Cardiac fibroblast (primary cell): ENCODE measurements around the gene KIDINS220.
A peak's percentile ranks its signal among the peaks of the same experiment; 100 is the strongest.

Experiments used
- DNase-seq, 2 donors: peaks; one replicate each; pipeline versions ENCODE4 v3.0.0 to v3.0.0-alpha.2; 2010; ENCODE audit warnings: low read depth in 2 of 2
- H3K4me3 ChIP-seq, 2 donors: replicated peaks in 1 of 2; 1 replicate in 1 of 2; 2 replicates in 1 of 2; pipeline ENCODE4 v1.5.1; 2011; ENCODE audit warnings: low read depth in 2 of 2, low read length in 2 of 2, mild to moderate bottlenecking in 2 of 2, moderate library complexity in 1 of 2
- CTCF ChIP-seq: IDR thresholded peaks from one replicate; pipeline ENCODE4 v1.5.1; 2011; ENCODE audit warnings: low read depth, mild to moderate bottlenecking, low read length, inconsistent platforms

Gene KIDINS220

GRCh38 chr2:8857709-8858108 is 20.3 kb upstream of the KIDINS220 start:
- no peak overlapping the region for H3K4me3 ChIP-seq
- TF ChIP-seq CTCF: no peak
- DNase-seq: no peak

- DNase-seq: no peak
- no peak for TF ChIP-seq CTCF
- no peak overlapping the region for H3K4me3 ChIP-seq
These were observed 18.8 kb upstream of the KIDINS220 start for GRCh38 chr2:8856176-8856575.

- no peak for TF ChIP-seq CTCF
- DNase-seq: no peak
- no peak overlapping the region for H3K4me3 ChIP-seq
These were observed 17.6 kb upstream of the KIDINS220 start for GRCh38 chr2:8855010-8855409.

GRCh38 chr2:8853426-8853825 is 16.0 kb upstream of the KIDINS220 start:
- TF ChIP-seq CTCF: no peak
- DNase-seq: no peak
- H3K4me3 ChIP-seq: no peak overlapping the region

- TF ChIP-seq CTCF: no peak
- H3K4me3 ChIP-seq: no peak overlapping the region
- peak; percentile 36 to 38 for DNase-seq
These were observed 14.6 kb upstream of the KIDINS220 start for GRCh38 chr2:8851811-8852560.

GRCh38 chr2:8850845-8851487 is 13.6 kb upstream of the KIDINS220 start:
- no peak overlapping the region for H3K4me3 ChIP-seq
- DNase-seq: no peak
- TF ChIP-seq CTCF: no peak
